ENCODE measurements around the gene MFAP2. TPM values are rescaled to one million over a fixed set of nuclear protein-coding genes. Genes with fewer than 3 reads are reported as not detected.

MFAP2 gene, protein sequence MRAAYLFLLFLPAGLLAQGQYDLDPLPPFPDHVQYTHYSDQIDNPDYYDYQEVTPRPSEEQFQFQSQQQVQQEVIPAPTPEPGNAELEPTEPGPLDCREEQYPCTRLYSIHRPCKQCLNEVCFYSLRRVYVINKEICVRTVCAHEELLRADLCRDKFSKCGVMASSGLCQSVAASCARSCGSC
- total RNA-seq = 1 to 10 TPM in 3 of 4 donors, not detected in 1; 1.1 to 5.6 (median 3.5) TPM

- in situ Hi-C loops (cut with MboI; ENCODE audit: low pct_ligation_motif_present in 1 of 4, low pct_unique_long_range_greater_than_20kb in 1 of 4, low sequenced_read_pairs in 3 of 4) = no loop called here
- H3K4me3 ChIP-seq = peak within 1 kb of the TSS; percentile 34 to 52 (median 48)
- intact Hi-C loops (cut with DNase I; ENCODE audit: low total_unique reads) = no loop called here
- 12 to 57% methylated on average over 6 to 28 of the region's 53 CpGs for WGBS, 2 donors (ENCODE audit: low coverage in 1 of 2)
- H3K9me3 ChIP-seq = no peaks in the 10 kb centered on the region
- H3K27me3 ChIP-seq = peaks cover 34% of the 10 kb centered on the region
- H3K36me3 ChIP-seq = no peaks in the 10 kb centered on the region
- H3K27ac ChIP-seq = peak within 1 kb of the TSS; percentile 53 to 80 (median 59)
- TF ChIP-seq POLR2A (IDR thresholded peaks at IDR 0.05) (no peak), POLR2AphosphoS5 (IDR thresholded peaks at IDR 0.05) (no peak), EP300 (IDR thresholded peaks at IDR 0.05; ENCODE audit: low read depth) (no peak)
- TF ChIP-seq, protein P1, sequence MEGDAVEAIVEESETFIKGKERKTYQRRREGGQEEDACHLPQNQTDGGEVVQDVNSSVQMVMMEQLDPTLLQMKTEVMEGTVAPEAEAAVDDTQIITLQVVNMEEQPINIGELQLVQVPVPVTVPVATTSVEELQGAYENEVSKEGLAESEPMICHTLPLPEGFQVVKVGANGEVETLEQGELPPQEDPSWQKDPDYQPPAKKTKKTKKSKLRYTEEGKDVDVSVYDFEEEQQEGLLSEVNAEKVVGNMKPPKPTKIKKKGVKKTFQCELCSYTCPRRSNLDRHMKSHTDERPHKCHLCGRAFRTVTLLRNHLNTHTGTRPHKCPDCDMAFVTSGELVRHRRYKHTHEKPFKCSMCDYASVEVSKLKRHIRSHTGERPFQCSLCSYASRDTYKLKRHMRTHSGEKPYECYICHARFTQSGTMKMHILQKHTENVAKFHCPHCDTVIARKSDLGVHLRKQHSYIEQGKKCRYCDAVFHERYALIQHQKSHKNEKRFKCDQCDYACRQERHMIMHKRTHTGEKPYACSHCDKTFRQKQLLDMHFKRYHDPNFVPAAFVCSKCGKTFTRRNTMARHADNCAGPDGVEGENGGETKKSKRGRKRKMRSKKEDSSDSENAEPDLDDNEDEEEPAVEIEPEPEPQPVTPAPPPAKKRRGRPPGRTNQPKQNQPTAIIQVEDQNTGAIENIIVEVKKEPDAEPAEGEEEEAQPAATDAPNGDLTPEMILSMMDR (IDR thresholded peaks at IDR 0.05) = no peak
- H3K4me1 ChIP-seq = peaks cover 3 to 32% (median 15%) of the 10 kb centered on the region in 4 donors
- no peak for DNase-seq
Observed at GRCh38 chr1:16980473-16981268, at the start of gene MFAP2. Gene MFAP2 (minus strand): TSS chr1:16980620. CDS start chr1:16978273, 2,347 bp downstream.

DNA sequence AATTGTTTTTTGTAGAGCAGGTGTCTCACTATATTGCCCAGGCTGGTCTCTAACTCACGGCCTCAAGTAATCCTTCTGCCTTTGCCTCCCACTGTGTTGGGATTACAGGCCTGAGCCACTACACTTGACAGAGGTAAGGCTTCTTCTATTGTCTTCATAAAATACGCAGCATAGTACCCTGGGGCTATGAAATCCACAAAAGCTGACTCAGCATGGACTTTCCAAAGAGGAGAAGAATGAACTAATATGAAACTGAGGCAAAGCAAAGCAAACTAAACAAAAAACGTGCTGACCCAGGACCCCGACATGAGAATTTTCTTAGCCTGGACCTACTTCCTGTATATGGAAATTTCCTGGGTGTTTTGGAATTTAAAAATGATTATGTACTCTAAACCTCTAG, 49.8 kb upstream of the MFAP2 start:
- intact Hi-C loops (cut with DNase I; ENCODE audit: low total_unique reads) = no loop called here
- Histone ChIP-seq H3K9me3 (no peaks in the 10 kb centered on the region), H3K27ac (no peak overlapping the region)

DNA sequence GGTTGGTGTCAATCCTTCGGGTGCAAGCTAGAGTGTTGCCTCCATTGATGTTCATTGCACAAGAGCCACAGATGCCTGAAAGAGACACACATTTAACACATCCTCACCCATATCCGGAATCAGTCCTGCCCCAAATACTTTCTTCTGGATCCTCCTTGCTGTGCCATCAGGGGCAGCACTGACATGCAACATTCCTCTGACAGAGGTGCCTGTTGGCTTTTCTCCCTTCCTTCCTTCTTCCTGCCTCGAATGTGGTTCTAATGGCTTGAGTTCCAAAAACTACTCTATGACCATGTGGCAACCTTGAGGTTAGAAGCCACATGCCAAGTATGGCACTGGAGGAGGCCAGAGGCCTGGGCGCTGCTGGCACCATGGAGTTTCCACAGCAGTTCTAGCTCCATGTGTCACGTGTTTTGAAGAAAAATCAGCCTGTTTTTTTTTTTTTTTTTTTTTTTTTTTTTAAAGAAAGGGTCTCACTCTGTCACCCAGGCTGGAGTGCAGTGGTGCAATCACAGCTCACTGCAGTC, 48.3 kb upstream of the MFAP2 start:
- no peak for DNase-seq
- H3K4me1 ChIP-seq = no peaks in the 10 kb centered on the region
- WGBS, 2 donors (ENCODE audit: low coverage in 1 of 2) = 82 to 88% methylated on average over 3 to 5 of the region's 5 CpGs
- in situ Hi-C loops (cut with MboI; ENCODE audit: low pct_ligation_motif_present in 1 of 4, low pct_unique_long_range_greater_than_20kb in 1 of 4, low sequenced_read_pairs in 3 of 4) (no loop called here), intact Hi-C loops (cut with DNase I; ENCODE audit: low total_unique reads) (no loop called here)
- no peak overlapping the region for H3K27ac ChIP-seq
- no peak overlapping the region for H3K4me3 ChIP-seq
- TF ChIP-seq, protein P1 (IDR thresholded peaks at IDR 0.05) = no peak
- TF ChIP-seq POLR2AphosphoS5 (IDR thresholded peaks at IDR 0.05) = no peak
- no peaks in the 10 kb centered on the region for H3K27me3 ChIP-seq
- H3K9me3 ChIP-seq = no peaks in the 10 kb centered on the region
- H3K36me3 ChIP-seq = peaks cover 0 to 72% (median 32%) of the 10 kb centered on the region in 4 donors

More for the DNA sequence above, 49.8 kb upstream of the MFAP2 start:
- H3K27me3 ChIP-seq = no peaks in the 10 kb centered on the region
- DNase-seq = no peak
- no peak for TF ChIP-seq POLR2AphosphoS5 (IDR thresholded peaks at IDR 0.05)
- no peak for TF ChIP-seq POLR2A (IDR thresholded peaks at IDR 0.05)
- TF ChIP-seq, protein P1 (IDR thresholded peaks at IDR 0.05) = no peak
- no peak for TF ChIP-seq EP300 (IDR thresholded peaks at IDR 0.05; ENCODE audit: low read depth)
- in situ Hi-C loops (cut with MboI; ENCODE audit: low pct_ligation_motif_present in 1 of 4, low pct_unique_long_range_greater_than_20kb in 1 of 4, low sequenced_read_pairs in 3 of 4) = no loop called here
- WGBS, 2 donors (ENCODE audit: low coverage in 1 of 2) = 70 to 86% methylated on average over 4 of the region's 4 CpGs
- no peaks in the 10 kb centered on the region for H3K4me1 ChIP-seq
- H3K4me3 ChIP-seq = no peak overlapping the region
- peaks cover 0 to 58% (median 29%) of the 10 kb centered on the region in 4 donors for H3K36me3 ChIP-seq

DNA sequence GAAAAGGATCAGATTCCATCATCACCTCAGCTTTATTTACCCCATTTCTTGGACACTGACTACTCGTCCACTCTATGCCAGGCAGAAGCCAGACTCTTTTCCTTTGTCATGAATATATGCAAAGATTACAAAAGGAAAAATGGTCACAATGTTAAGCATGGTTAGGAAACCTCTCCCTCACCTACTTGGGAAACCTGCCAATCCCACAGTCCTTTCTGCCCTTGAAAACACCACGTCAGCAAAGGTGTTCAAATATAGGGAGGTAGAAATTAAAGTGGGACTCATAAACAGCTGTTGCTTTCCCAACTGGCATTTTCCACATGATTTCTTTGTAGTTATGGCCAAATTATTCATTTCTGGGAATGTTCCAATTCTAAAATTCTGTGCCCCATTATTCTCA, 47.5 kb upstream of the MFAP2 start:
- DNase-seq = no peak
- no peaks in the 10 kb centered on the region for H3K4me1 ChIP-seq
- no peak overlapping the region for H3K4me3 ChIP-seq
- 60 to 64% methylated on average over 2 of the region's 2 CpGs for WGBS, 2 donors (ENCODE audit: low coverage in 1 of 2)
- H3K27me3 ChIP-seq = no peaks in the 10 kb centered on the region
- no peak overlapping the region for H3K27ac ChIP-seq
- in situ Hi-C loops (cut with MboI; ENCODE audit: low pct_ligation_motif_present in 1 of 4, low pct_unique_long_range_greater_than_20kb in 1 of 4, low sequenced_read_pairs in 3 of 4) (no loop called here), intact Hi-C loops (cut with DNase I; ENCODE audit: low total_unique reads) (no loop called here)
- H3K9me3 ChIP-seq = no peaks in the 10 kb centered on the region
- H3K36me3 ChIP-seq = peaks cover 0 to 77% (median 32%) of the 10 kb centered on the region in 4 donors
- TF ChIP-seq EP300 (IDR thresholded peaks at IDR 0.05; ENCODE audit: low read depth) = no peak
- TF ChIP-seq, protein P1 (IDR thresholded peaks at IDR 0.05) = no peak
- no peak for TF ChIP-seq POLR2A (IDR thresholded peaks at IDR 0.05)
- TF ChIP-seq POLR2AphosphoS5 (IDR thresholded peaks at IDR 0.05) = no peak
